ENCODE measurements around the gene MRGPRD.

The MRGPRD gene

DNA sequence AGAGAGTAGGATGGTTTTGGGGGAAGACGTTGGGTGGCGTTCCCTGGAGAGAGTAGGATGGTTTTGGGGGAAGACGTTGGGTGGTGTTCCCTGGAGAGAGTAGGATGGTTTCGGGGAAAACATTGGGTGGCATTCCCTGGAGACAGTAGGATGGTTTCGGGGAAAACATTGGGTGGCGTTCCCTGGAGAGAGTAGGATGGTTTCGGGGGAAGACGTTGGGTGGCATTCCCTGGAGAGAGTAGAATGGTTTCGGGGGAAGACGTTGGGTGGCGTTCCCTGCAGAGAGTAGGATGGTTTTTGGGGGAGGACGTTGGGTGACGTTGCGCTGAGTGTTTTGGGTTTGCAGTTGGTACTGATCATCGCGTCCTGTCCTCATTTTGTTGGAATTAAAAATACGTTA is 48.9 kb downstream of the MRGPRD start:
- no peak for DNase-seq (ENCODE audit: low read depth, low spot score)

DNA sequence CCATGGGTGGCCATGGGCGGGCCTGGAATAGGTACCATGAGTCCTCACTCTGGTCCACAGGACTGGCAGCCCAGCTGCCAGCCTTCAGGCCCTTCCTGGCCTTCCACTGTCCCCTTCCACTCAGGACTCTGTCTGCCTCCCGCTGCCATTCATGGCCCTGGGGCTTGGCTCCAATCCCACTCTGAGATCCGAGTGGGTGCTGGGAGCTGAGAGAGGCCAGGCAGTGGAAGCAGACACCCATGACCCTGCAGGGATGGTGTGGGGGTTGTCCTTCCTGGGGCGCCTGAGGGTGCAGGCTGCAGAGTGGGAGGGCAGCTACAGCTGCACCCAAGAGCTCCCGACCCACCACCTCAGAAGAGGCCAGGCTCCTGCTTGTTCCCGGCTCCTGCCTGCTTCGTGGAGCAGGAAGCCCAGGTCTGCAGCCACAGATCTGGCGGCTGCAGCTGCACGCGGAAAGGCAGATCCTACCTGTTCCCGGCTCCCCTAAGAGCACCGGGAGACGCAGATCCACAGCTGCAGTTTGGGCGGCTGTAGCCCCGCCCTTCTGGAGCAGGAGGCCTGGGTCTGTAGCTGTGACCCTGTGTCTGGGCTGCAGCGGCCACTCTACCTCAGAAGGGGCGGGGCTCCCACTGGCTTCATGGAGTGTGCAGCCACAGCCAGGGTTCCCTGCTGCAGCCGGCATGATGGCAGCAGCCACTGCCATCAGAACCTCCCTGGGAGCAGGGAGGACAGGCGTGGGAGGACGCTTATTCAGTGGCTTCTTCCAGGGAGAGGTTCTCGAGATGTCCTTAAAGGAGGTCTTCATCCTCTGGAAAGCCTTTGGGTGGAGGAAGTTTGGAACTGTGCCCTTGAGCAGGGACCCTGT is 49.6 kb downstream of the MRGPRD start:
- DNase-seq (ENCODE audit: low read depth, low spot score) = no peak

Measured in astrocyte of the hippocampus (primary cell).